HepG2 (cell line): ENCODE measurements around the gene ZDHHC16. TPM values are rescaled to one million over a fixed set of nuclear protein-coding genes. Genes with fewer than 3 reads are reported as not detected.

Experiments
- GZF1 ChIP-seq: sonication (generic); formaldehyde crosslinking; IDR thresholded peaks from 2 replicates; pipeline ENCODE4 v1.5.1; 2020; ENCODE audit warnings: mild to moderate bottlenecking, missing genetic modification reagents
- HHEX ChIP-seq: IDR thresholded peaks from 2 replicates; pipeline ENCODE4 v1.6.1; 2016; ENCODE audit warnings: control low read depth
- HINFP ChIP-seq: sonication (generic); formaldehyde crosslinking; IDR thresholded peaks from 2 replicates; pipeline ENCODE4 v1.4.0; 2020; ENCODE audit warnings: low read depth, mild to moderate bottlenecking, missing genetic modification reagents
- KMT2B ChIP-seq: IDR thresholded peaks from 2 replicates; pipeline ENCODE4 v1.6.1; 2016; ENCODE audit warnings: missing genetic modification reagents, missing compliant biosample characterization
- MEIS2 ChIP-seq: sonication (generic); formaldehyde crosslinking; IDR thresholded peaks from 2 replicates; pipeline ENCODE4 v1.9.0; 2021; ENCODE audit warnings: mild to moderate bottlenecking, missing genetic modification reagents
- MTF2 ChIP-seq: sonication (generic); formaldehyde crosslinking; IDR thresholded peaks from 2 replicates; pipeline ENCODE4 v1.5.0; 2020; ENCODE audit warnings: missing genetic modification reagents, borderline replicate concordance
- PBX3 ChIP-seq: sonication (generic); formaldehyde crosslinking; IDR thresholded peaks from 2 replicates; pipeline ENCODE4 v1.8.1; 2023; ENCODE audit warnings: missing genetic modification reagents, inconsistent platforms, borderline replicate concordance
- PHF5A ChIP-seq: IDR thresholded peaks from one replicate; pipeline ENCODE4 v1.6.1; 2018; ENCODE audit warnings: low read depth, missing genetic modification reagents; ENCODE audit not compliant: unreplicated experiment
- SATB2 ChIP-seq: sonication (generic); formaldehyde crosslinking; IDR thresholded peaks from 2 replicates; pipeline ENCODE4 v1.5.0; 2020; ENCODE audit warnings: missing genetic modification reagents
- SP4 ChIP-seq: sonication (generic); formaldehyde crosslinking; IDR thresholded peaks from 2 replicates; pipeline ENCODE4 v1.8.1; 2023; ENCODE audit warnings: mild to moderate bottlenecking, missing genetic modification reagents
- SRSF1 ChIP-seq: fragments of 200-400 bp; formaldehyde crosslinking; optimal IDR thresholded peaks from 2 replicates; pipeline ENCODE3; 2017; ENCODE audit warnings: mild to moderate bottlenecking, low read depth, low read length, moderate library complexity
- ZBTB21 ChIP-seq: sonication (generic); formaldehyde crosslinking; IDR thresholded peaks from 2 replicates; pipeline ENCODE4 v1.4.0; 2020; ENCODE audit warnings: missing genetic modification reagents
- ZNF121 ChIP-seq: sonication (generic); formaldehyde crosslinking; IDR thresholded peaks from 2 replicates; pipeline ENCODE4 v1.5.0; 2020; ENCODE audit warnings: mild to moderate bottlenecking, missing genetic modification reagents
- ZNF317 ChIP-seq: sonication (generic); formaldehyde crosslinking; IDR thresholded peaks from 2 replicates; pipeline ENCODE4 v1.5.0; 2020; ENCODE audit warnings: mild to moderate bottlenecking, missing genetic modification reagents
- ZNF333 ChIP-seq: sonication (generic); formaldehyde crosslinking; IDR thresholded peaks from 2 replicates; pipeline ENCODE4 v1.4.0; 2020; ENCODE audit warnings: mild to moderate bottlenecking, missing genetic modification reagents, borderline replicate concordance
- ZNF543 ChIP-seq: sonication (generic); formaldehyde crosslinking; IDR thresholded peaks from 2 replicates; pipeline ENCODE4 v1.4.0; 2020; ENCODE audit warnings: mild to moderate bottlenecking, missing genetic modification reagents
- ZNF672 ChIP-seq: sonication (generic); formaldehyde crosslinking; IDR thresholded peaks from 2 replicates; pipeline ENCODE4 v1.8.1; 2022; ENCODE audit warnings: missing genetic modification reagents
- polyA plus RNA-seq, 8 experiments: library from polyadenylated mRNA; depleted of rRNA in 3 of 8; stranded (reverse) in 7 of 8; unstranded in 1 of 8; fragments of >200 nt; fragmentation: Illumina TruSeq in 4 of 8; extraction: Trizol in 4 of 8; gene quantifications; 2 replicates each; pipeline versions ENCODE4 v1.2.1 to v1.2.3, GENCODE V29; 2011 to 2016; ENCODE audit warnings: low read depth in 4 of 8, missing spikeins in 1 of 8, mixed read lengths in 1 of 8; ENCODE audit not compliant: insufficient read depth in 1 of 8
- total RNA-seq, 5 experiments: library from RNA; depleted of rRNA; stranded (reverse); fragments of >200 nt; fragmentation: Illumina TruSeq; extraction: Trizol; gene quantifications; 2 replicates each; pipeline ENCODE4 v1.2.3, GENCODE V29; 2016; ENCODE audit warnings: low read depth in 1 of 5
- TF ChIP-seq, protein P1 (sequence below): sonication (generic); formaldehyde crosslinking; IDR thresholded peaks from 2 replicates; pipeline ENCODE4 v1.4.0; 2020; ENCODE audit warnings: missing genetic modification reagents
- TF ChIP-seq, protein P2 (sequence below): sonication (generic); formaldehyde crosslinking; IDR thresholded peaks from 2 replicates; pipeline ENCODE4 v1.4.0; 2020; ENCODE audit warnings: missing genetic modification reagents
- TF ChIP-seq, protein P3 (sequence below): sonication (generic); formaldehyde crosslinking; IDR thresholded peaks from 2 replicates; pipeline ENCODE4 v1.8.1; 2023; ENCODE audit warnings: mild to moderate bottlenecking, missing genetic modification reagents, borderline replicate concordance

The ZDHHC16 gene
- total and polyA plus RNA-seq, 2 of the 13 experiments (the other 11 are each of a cell fraction or from before 2014, with no cell fraction given), result 40.8 to 41.8 TPM

DNA sequence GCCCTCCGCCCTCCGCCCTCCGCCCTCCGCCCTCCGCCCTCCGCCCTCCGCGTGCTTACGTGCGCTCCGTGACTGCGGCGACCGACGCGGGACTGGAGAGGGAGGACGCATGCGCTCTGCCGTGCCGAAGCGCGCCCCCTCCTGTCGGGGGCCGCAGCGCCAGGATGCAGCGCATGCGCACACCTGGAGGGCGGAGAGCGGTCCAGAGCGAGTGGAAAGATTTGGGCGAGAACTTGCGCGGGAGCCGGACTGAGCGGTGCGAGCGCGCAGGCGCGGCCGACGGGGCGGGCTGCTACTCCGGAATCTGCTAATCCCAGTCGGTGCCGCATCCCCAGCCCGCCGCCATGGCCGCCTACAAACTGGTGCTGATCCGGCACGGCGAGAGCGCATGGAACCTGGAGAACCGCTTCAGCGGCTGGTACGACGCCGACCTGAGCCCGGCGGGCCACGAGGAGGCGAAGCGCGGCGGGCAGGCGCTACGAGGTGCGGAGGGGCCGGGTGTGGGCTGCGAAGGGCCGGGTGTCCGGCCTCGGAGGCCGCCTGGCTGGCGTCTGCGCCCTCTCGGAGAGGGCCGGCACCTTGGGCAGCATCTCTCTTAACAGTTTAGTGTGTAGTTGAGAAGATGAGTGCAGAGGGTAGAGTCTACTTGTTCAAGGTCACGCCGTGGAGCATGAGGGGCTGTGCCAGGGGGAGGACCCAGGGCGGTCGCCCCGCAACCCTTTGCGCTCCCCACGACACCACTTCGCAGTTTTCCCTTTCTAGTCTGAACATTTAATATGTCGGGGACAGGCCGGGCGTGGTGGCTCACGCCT, 19.8 kb upstream of the ZDHHC16 start, which contains the start of gene PGAM1 (continued):
- TF ChIP-seq ZNF543 (CRISPR knock-in tag), result no peak
- TF ChIP-seq, protein P1, sequence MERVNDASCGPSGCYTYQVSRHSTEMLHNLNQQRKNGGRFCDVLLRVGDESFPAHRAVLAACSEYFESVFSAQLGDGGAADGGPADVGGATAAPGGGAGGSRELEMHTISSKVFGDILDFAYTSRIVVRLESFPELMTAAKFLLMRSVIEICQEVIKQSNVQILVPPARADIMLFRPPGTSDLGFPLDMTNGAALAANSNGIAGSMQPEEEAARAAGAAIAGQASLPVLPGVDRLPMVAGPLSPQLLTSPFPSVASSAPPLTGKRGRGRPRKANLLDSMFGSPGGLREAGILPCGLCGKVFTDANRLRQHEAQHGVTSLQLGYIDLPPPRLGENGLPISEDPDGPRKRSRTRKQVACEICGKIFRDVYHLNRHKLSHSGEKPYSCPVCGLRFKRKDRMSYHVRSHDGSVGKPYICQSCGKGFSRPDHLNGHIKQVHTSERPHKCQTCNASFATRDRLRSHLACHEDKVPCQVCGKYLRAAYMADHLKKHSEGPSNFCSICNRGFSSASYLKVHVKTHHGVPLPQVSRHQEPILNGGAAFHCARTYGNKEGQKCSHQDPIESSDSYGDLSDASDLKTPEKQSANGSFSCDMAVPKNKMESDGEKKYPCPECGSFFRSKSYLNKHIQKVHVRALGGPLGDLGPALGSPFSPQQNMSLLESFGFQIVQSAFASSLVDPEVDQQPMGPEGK (CRISPR knock-in tag), result peak; percentile 77
- TF ChIP-seq SRSF1, result no peak
- TF ChIP-seq HHEX (CRISPR knock-in tag), result no peak
- TF ChIP-seq PBX3 (CRISPR knock-in tag), result no peak
- no peak for TF ChIP-seq ZBTB21
- TF ChIP-seq, protein P2, sequence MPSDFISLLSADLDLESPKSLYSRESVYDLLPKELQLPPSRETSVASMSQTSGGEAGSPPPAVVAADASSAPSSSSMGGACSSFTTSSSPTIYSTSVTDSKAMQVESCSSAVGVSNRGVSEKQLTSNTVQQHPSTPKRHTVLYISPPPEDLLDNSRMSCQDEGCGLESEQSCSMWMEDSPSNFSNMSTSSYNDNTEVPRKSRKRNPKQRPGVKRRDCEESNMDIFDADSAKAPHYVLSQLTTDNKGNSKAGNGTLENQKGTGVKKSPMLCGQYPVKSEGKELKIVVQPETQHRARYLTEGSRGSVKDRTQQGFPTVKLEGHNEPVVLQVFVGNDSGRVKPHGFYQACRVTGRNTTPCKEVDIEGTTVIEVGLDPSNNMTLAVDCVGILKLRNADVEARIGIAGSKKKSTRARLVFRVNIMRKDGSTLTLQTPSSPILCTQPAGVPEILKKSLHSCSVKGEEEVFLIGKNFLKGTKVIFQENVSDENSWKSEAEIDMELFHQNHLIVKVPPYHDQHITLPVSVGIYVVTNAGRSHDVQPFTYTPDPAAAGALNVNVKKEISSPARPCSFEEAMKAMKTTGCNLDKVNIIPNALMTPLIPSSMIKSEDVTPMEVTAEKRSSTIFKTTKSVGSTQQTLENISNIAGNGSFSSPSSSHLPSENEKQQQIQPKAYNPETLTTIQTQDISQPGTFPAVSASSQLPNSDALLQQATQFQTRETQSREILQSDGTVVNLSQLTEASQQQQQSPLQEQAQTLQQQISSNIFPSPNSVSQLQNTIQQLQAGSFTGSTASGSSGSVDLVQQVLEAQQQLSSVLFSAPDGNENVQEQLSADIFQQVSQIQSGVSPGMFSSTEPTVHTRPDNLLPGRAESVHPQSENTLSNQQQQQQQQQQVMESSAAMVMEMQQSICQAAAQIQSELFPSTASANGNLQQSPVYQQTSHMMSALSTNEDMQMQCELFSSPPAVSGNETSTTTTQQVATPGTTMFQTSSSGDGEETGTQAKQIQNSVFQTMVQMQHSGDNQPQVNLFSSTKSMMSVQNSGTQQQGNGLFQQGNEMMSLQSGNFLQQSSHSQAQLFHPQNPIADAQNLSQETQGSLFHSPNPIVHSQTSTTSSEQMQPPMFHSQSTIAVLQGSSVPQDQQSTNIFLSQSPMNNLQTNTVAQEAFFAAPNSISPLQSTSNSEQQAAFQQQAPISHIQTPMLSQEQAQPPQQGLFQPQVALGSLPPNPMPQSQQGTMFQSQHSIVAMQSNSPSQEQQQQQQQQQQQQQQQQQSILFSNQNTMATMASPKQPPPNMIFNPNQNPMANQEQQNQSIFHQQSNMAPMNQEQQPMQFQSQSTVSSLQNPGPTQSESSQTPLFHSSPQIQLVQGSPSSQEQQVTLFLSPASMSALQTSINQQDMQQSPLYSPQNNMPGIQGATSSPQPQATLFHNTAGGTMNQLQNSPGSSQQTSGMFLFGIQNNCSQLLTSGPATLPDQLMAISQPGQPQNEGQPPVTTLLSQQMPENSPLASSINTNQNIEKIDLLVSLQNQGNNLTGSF (CRISPR knock-in tag), result 0 out of 2 replicates have a peak, but pooled peaks have one; percentile 29
- TF ChIP-seq, protein P3, sequence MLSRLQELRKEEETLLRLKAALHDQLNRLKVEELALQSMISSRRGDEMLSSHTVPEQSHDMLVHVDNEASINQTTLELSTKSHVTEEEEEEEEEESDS (CRISPR knock-in tag), result no peak
- no peak for TF ChIP-seq GZF1 (CRISPR knock-in tag)
- TF ChIP-seq HINFP (CRISPR knock-in tag), result peak; percentile 21; the same call in 1 of the 2 replicates
- no peak for TF ChIP-seq ZNF333 (CRISPR knock-in tag)
- peak; percentile 32; the same call in 1 of the 2 replicates for TF ChIP-seq MEIS2
- no peak for TF ChIP-seq ZNF672 (CRISPR knock-in tag)
- no peak for TF ChIP-seq SATB2 (CRISPR knock-in tag)
- TF ChIP-seq MTF2, result peak; percentile 65; the same call in 1 of the 2 replicates
- TF ChIP-seq SP4 (CRISPR knock-in tag), result peak; percentile 50; the same call in 1 of the 2 replicates
- peak; percentile 88 for TF ChIP-seq PHF5A (CRISPR knock-in tag)
- no peak for TF ChIP-seq ZNF317
- no peak for TF ChIP-seq ZNF121 (CRISPR knock-in tag)
- peak; percentile 52 for TF ChIP-seq KMT2B (CRISPR knock-in tag)
